ENCODE results near the gene ARL6IP4.

Gene ARL6IP4

GRCh38 chr12:122987086-122987951 lies 6.8 kb downstream of the ARL6IP4 start:
- H3K4me3 ChIP-seq, result no peak overlapping the region
- no peak overlapping the region for H3K27ac ChIP-seq

DNA sequence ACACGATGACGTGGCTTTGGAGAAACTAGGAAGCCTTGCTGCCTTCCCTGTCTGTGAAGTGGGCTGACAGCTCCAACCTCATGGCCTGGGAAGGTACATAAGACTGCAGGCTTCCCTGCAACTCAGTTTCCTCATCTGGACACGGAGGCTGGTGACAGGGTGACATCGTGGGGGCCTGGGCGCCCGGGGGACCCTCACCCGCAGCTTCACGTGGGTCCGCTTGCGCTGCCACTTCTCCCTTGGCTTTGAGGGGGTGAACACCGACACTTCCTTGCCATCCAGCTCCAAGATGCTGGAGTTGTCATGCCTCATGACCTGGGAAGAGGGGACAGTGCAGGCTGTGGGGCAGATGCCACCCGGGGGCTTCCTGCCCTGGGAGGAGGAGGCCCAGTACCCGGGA lies 7.6 kb downstream of the ARL6IP4 start:
- no peak overlapping the region for H3K27ac ChIP-seq
- no peak overlapping the region for H3K4me3 ChIP-seq

DNA sequence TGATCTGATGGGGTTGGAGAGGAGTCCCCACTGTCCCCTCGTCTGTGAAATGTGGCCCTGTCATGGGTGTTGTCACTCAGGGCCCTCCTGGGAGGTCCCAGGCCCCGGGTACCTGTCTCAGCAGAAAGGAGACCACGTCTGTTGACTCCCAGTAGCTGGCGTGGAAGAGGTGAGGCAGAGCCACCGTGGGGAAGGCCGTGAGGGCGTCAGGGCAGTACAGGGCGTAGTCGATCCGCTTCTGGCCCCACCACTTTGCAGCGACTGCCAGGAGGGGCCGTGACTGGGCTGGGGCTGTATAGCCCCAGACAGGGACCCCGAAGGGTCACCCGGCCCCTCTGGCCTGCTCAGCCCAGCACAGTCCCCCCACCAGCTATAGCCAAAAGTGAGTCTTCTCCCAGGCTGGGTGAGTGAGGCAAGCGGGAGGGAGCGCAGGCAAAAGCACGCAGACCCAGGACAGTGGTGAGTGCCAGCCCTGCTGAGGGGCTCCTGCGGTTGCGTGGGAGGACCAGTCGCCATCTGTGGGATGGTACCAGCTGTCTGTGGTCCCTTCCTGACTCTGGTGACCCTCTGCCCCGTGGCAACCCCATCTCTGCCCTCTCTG lies 8.2 kb downstream of the ARL6IP4 start:
- H3K4me3 ChIP-seq, result no peak overlapping the region
- H3K27ac ChIP-seq, result no peak overlapping the region

- Histone ChIP-seq H3K4me3 (no peak overlapping the region), H3K27ac (no peak overlapping the region)
Observed at GRCh38 chr12:122989225-122989839, 8.9 kb downstream of the ARL6IP4 start.

DNA sequence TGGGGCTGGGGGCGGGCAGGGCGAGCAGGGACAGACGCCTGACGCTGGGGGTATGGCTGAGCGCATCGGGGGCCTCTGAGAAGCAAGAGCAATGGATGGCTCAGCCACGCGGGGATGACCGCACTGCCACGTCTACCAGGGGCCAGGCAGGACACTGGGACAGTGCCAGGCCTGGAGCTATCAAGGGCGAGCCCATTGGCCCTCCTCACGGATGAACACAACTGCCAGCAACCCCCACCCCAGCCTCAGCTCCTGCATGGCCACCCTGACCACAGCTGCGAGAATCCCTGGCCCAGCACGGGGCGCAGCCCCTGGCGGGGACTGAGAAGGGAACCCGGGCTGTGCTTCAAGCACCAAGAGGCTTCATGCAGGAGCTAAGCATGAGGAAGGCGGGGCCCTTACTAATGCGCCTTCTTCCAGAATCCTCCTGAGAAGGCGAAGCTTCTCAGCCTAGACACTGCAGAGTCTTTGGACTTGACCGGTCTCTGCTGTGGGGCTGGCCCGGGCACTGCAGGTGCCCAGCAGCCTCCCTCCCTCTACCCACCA lies 9.5 kb downstream of the ARL6IP4 start:
- H3K4me3 ChIP-seq, result no peak overlapping the region
- H3K27ac ChIP-seq, result no peak overlapping the region

- no peak overlapping the region for H3K4me3 ChIP-seq
Observed at GRCh38 chr12:122990561-122990960, 10.1 kb downstream of the ARL6IP4 start.

GRCh38 chr12:122990961-122991622 lies 10.6 kb downstream of the ARL6IP4 start:
- no peak overlapping the region for H3K27ac ChIP-seq
- no peak overlapping the region for H3K4me3 ChIP-seq

More at GRCh38 chr12:122990561-122990960, 10.1 kb downstream of the ARL6IP4 start:
- no peak overlapping the region for H3K27ac ChIP-seq

- Histone ChIP-seq H3K4me3 (no peak overlapping the region), H3K27ac (no peak overlapping the region)
Observed at GRCh38 chr12:122991623-122992275, 11.3 kb downstream of the ARL6IP4 start.

DNA sequence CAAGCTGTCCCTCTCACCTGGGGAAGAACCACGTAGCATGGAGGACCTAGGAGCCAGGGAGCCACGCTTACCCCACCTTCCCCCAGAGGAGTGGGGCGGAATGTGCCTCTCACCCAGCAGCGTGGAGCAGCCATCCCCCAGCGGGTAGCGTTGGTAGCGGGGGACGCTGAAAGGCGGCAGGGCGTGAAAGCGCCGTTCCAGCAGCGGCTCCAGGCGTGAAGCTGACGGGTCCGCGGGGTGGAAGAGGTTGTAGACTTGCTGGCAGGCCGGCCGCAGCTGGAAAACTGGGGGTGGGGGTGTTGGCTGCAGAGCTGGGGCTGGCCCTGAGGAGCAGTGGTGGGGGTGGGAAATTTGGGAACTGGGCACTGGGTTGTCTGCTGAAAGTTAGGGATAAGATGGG lies 11.9 kb downstream of the ARL6IP4 start:
- Histone ChIP-seq H3K27ac (no peak overlapping the region), H3K4me3 (no peak overlapping the region)

- no peak overlapping the region for H3K4me3 ChIP-seq
Observed at GRCh38 chr12:122994140-122994675, 13.7 kb downstream of the ARL6IP4 start.

GRCh38 chr12:122994781-122995502 lies 14.5 kb downstream of the ARL6IP4 start:
- Histone ChIP-seq H3K27ac (no peak overlapping the region), H3K4me3 (no peak overlapping the region)

More at GRCh38 chr12:122994140-122994675, 13.7 kb downstream of the ARL6IP4 start:
- no peak overlapping the region for H3K27ac ChIP-seq

DNA sequence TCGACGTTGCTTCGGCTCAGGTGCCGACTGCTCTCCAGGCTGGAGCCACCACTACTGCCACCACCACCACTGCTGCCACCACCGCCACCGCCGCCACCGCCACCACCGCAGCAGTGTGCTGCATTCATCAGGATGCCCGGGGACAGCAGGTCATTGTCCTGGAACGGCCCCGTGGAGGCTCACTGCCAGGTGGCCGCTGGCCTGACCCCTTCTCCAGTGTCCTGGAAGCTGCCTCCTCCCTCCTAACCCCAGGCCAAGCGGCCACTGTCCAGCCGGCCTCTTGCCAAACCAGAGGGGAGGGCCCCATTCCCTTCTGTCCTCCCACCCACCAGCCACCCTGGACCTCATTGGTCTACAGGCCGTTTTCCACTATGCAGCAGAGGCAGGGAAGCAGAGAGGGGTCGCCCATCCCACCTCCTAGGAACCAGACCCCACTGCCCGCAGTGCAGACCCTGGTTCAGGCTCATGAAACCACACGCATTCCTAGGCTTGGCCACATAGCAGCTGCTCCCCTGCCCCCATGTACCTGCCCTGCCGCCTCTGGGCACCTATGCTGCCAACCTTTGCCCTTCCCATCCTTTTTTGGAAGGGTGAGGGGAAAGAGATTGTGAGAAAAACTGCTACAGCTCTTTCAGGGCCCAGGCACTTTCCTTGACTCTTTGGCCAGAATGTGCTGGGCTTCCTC lies 15.2 kb downstream of the ARL6IP4 start:
- H3K4me3 ChIP-seq, result no peak overlapping the region
- H3K27ac ChIP-seq, result no peak overlapping the region

GRCh38 chr12:122996188-122996601 lies 15.7 kb downstream of the ARL6IP4 start:
- no peak overlapping the region for H3K4me3 ChIP-seq
- H3K27ac ChIP-seq, result no peak overlapping the region

GRCh38 chr12:122996621-122997342 lies 16.3 kb downstream of the ARL6IP4 start:
- H3K4me3 ChIP-seq, result no peak overlapping the region
- no peak overlapping the region for H3K27ac ChIP-seq

DNA sequence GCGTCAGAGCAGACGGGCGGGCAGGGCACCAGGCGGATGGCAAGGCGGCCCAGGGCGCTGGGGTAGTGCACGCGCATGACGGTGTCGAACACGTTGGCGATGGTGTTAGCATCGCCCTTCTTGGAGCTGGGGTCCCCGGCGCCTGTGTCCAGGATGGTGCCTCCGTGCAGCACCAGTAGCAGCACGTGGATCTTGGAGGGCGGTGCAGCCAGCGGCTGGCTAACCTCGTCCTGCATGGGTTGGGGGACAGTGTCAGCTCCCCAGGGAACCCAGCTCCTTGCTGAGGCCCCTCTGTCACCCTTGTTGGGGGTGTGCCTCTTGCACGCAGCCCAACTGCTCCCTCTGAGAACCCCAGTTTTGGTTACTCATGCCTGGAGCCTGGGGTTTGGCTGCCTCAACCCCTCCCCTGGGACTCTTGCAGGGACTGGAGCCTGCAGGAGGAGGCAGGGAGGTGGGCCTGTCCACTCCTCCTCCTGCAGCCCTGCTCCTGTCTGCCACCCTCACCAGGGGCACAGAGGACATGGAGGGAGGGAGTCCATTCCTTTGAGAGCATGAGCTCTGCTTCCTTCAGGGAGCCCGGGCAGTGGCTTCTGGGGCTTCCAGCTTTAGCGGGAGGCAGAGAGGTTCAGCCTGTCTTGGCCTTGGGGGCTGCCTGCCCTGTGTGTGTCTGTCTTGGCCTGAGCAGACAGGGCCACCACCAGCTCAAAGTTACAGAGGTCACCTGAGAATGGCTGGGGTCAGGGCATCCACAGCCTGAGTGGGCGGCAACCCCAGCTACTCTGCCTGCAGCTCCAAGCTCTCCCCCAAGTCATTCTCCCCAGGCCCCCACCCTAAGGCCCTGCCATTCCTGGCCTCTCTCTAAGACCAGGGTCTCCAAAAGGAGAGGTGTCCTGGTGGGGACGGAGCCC lies 17.1 kb downstream of the ARL6IP4 start:
- Histone ChIP-seq H3K4me3 (no peak overlapping the region), H3K27ac (no peak overlapping the region)

DNA sequence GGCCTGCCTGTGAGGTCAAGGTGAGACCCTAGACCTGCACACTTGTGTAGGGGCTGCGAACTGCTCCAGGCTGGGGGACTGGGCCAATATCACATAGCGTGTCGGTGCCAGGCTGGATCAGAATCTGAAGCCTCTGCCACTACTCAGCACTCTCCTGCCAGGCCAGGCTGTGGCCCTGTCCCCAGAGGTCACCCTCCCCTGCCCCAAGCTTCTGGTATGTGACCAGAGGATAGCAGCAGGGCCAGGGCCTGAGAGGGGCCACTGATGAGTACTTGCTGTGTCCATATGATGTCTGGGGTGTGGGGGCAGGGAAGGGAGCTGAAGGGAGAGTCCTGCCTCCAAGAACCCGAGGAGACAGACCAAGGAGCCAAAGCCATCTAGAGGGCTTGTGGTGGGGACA lies 17.8 kb downstream of the ARL6IP4 start:
- no peak overlapping the region for H3K4me3 ChIP-seq
- no peak overlapping the region for H3K27ac ChIP-seq

All from skin epidermis (tissue), 12 donors.